Measurements from ENCODE around the gene BRAF.
"Not testable (repeated sequence)": the region's sequence is repeated elsewhere in the genome, so short reads cannot be mapped to it uniquely, and the experiment has no call there.

The BRAF gene

GRCh38 chr7:140966561-140967233, 42.0 kb upstream of the BRAF start (continued):
- no peak for TF ChIP-seq POU6F1 (CRISPR knock-in tag; IDR thresholded peaks at IDR 0.05; ENCODE audit: borderline replicate concordance, low read depth)
- no peak for TF ChIP-seq TSHZ2 (CRISPR knock-in tag; IDR thresholded peaks at IDR 0.05)

GRCh38 chr7:140961117-140961516, 36.4 kb upstream of the BRAF start:
- TF ChIP-seq ARNTL (CRISPR knock-in tag; IDR thresholded peaks at IDR 0.05; ENCODE audit: borderline replicate concordance, low read depth) (no peak), CSRNP3 (CRISPR knock-in tag; IDR thresholded peaks at IDR 0.05) (no peak), ZC3H10 (CRISPR knock-in tag; IDR thresholded peaks at IDR 0.05) (no peak), BACH2 (CRISPR knock-in tag; IDR thresholded peaks at IDR 0.05; ENCODE audit: borderline replicate concordance) (no peak)
- TF ChIP-seq, protein P1, sequence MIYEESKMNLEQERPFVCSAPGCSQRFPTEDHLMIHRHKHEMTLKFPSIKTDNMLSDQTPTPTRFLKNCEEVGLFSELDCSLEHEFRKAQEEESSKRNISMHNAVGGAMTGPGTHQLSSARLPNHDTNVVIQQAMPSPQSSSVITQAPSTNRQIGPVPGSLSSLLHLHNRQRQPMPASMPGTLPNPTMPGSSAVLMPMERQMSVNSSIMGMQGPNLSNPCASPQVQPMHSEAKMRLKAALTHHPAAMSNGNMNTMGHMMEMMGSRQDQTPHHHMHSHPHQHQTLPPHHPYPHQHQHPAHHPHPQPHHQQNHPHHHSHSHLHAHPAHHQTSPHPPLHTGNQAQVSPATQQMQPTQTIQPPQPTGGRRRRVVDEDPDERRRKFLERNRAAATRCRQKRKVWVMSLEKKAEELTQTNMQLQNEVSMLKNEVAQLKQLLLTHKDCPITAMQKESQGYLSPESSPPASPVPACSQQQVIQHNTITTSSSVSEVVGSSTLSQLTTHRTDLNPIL (CRISPR knock-in tag; IDR thresholded peaks at IDR 0.05; ENCODE audit: low read depth) = no peak
- no peak for ATAC-seq

- ATAC-seq = not testable (repeated sequence)
Observed at GRCh38 chr7:140956997-140957396, 32.3 kb upstream of the BRAF start.

DNA sequence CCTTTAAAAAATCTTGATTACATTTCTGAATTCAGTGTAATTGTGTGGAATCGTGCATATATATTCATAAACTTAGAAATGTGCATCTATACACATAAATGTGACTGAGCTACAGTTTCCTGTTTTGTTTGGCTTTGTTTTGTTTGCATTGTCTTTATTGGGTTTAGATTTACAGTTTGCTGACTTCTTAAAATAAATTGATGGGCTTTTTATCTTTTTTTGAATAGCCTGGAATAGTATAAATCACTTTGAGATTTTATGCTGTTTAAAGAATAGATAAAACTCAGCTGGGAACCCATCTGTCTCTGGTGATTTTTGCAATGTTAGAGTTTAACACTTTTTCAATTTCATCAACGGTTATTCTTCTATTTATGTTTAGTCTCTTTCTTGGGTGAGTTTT, 21.2 kb upstream of the BRAF start:
- no peak for ATAC-seq
- TF ChIP-seq ZC3H10 (CRISPR knock-in tag; IDR thresholded peaks at IDR 0.05) (no peak), SNAI2 (CRISPR knock-in tag; IDR thresholded peaks at IDR 0.05) (no peak), GLIS3 (CRISPR knock-in tag; IDR thresholded peaks at IDR 0.05) (no peak), ESRRG (CRISPR knock-in tag; IDR thresholded peaks at IDR 0.05) (no peak), ARNTL (CRISPR knock-in tag; IDR thresholded peaks at IDR 0.05; ENCODE audit: borderline replicate concordance, low read depth) (no peak), PPARA (CRISPR knock-in tag; IDR thresholded peaks at IDR 0.05; ENCODE audit: borderline replicate concordance) (no peak), ZNF70 (CRISPR knock-in tag; IDR thresholded peaks at IDR 0.05) (no peak), ZFP30 (CRISPR knock-in tag; IDR thresholded peaks at IDR 0.05) (no peak), BACH2 (CRISPR knock-in tag; IDR thresholded peaks at IDR 0.05; ENCODE audit: borderline replicate concordance) (no peak), TCF4 (CRISPR knock-in tag; IDR thresholded peaks at IDR 0.05; ENCODE audit: borderline replicate concordance) (no peak)
- TF ChIP-seq, protein P2, sequence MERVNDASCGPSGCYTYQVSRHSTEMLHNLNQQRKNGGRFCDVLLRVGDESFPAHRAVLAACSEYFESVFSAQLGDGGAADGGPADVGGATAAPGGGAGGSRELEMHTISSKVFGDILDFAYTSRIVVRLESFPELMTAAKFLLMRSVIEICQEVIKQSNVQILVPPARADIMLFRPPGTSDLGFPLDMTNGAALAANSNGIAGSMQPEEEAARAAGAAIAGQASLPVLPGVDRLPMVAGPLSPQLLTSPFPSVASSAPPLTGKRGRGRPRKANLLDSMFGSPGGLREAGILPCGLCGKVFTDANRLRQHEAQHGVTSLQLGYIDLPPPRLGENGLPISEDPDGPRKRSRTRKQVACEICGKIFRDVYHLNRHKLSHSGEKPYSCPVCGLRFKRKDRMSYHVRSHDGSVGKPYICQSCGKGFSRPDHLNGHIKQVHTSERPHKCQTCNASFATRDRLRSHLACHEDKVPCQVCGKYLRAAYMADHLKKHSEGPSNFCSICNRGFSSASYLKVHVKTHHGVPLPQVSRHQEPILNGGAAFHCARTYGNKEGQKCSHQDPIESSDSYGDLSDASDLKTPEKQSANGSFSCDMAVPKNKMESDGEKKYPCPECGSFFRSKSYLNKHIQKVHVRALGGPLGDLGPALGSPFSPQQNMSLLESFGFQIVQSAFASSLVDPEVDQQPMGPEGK (CRISPR knock-in tag; IDR thresholded peaks at IDR 0.05; ENCODE audit: borderline replicate concordance) = no peak

GRCh38 chr7:140942242-140942641, 17.5 kb upstream of the BRAF start:
- not testable (repeated sequence) for ATAC-seq
